Anterior cingulate cortex (tissue), 58 donors: ENCODE measurements around the gene PRUNE1.

ENCODE experiments used
- DNase-seq, 58 donors: peaks; one replicate each; lab custom pipeline; 2025; lab: John Stamatoyannopoulos, UW

PRUNE1 gene

DNA sequence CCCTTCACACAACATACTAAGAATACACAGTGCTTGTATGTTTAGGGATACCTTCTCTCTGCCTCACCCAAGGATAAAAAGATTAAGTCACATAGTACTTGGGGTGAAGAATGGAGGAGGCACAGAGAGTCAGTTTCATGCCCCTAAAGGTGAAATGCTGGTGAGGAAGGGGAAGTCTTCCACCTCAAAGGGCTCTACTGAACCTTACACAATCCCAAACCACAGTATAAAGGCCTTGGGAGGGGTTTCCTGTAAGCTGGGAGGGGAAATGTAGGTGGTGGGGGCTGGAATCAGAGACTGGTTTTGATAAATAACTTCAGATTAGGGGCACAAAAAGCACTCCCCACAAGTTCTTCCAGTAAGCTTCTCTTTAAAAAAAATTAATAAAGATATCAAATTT lies 5.1 kb upstream of the PRUNE1 start:
- DNase-seq, result no peak

DNA sequence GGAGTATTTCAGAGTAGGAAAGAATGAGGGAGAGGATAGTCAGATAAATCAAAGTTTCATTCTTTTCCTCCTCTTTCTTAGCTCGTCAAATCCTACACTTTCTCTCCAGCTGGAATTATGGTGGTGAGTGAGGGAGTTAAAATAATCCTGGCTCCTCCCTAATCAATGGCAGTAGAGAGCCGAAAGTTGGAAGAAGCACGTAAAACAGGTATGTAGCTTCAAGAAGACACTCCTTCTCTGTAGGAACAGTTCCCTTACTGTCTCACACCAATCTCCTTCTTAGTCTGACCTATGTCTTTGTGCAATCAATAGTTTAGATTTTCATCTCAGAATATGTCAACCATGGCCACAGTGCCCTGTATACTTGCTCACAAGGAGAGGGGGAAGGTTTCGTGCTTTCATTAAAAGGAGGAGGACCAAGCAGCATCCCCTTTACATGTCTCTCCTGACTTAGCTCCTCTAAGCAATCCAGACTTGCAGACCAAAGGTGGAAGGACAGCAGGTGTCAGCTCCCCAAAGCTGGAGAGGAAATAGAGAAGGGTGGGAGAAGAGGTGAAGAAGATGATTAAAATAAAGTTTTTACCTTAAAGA lies 2.4 kb upstream of the PRUNE1 start:
- DNase-seq, result peak in 1 of 58 donors; percentile 35

DNA sequence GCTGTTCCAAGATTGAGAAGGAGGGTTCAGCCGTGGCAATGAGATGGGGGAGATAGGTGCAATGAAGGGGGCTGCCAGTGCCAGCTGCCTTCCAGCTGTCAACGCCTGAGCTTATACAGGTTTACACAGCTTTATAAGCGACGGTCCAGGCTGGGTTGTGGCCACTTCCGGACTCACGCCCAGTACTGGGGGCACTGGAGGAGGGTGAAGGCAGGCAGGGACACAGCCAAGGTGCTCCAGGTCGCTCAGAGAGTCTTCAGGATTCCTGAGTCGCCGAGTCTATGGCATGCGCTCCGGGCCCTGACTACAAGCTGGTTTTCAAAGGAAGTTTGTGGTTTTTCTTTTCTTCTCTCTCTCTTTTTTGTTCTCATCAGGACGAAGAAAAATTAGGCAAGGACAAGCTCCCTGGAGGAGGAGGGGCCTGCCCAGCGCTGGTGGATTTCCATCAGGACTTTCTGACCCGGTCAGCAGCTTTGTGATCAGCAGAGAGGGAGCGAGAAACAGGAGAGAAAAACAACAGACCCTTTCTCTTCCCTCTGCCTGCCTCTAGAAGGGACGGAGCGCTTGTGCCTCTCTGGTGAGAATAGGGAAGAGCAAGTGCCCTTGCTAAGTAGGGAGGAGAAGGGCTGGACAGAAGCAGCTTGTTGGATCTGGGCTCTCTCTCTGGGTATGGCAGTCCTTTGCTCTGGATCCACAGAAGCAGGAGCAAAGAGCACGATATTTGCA lies 1.8 kb upstream of the PRUNE1 start, which contains the start of gene MINDY1:
Gene MINDY1 (minus strand): TSS at position 576 of the 726 bp plus-strand sequence. CDS start 4,285 bp downstream, outside the sequence.
- peak in 53 of 58 donors; percentile 19 to 91 (median 71) for DNase-seq

DNA sequence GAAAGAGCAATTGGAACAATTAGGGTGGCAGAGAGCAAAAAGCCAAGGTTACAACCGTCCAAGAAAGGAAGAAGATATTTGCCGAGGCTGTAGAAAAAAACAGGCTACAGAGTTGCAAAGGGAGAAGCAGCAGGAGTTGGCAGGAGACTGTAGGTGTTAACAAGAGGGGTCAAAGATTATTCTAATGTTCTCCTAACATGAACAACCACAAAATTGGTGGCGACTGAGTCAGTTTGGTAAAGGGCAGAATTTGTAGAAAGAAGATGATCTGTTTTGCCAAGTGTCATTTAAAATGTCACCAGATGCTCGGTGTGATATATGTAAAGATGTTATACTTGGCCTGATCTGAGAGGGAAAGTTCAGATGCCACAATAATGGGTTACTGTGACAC lies 401 bp upstream of the PRUNE1 start:
- no peak for DNase-seq

DNA sequence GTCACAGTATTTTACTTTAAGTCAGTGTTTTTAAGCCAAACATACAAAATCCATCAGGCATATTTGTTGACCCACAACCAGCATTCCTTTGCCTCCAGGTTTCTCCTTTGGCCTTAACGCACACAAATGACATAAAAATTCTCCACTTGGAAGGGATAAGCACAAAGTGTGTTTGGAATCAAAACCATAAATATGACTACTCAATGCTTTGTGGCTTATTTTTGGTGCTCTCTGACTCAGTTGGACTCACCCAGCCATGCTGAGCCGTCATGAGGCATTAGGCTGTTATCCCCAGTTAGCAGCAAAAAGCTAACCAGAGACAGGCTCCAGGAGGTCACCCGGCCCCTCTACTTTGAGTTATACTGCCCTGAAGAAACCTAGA lies 948 bp downstream of the PRUNE1 start:
- DNase-seq, result no peak

DNA sequence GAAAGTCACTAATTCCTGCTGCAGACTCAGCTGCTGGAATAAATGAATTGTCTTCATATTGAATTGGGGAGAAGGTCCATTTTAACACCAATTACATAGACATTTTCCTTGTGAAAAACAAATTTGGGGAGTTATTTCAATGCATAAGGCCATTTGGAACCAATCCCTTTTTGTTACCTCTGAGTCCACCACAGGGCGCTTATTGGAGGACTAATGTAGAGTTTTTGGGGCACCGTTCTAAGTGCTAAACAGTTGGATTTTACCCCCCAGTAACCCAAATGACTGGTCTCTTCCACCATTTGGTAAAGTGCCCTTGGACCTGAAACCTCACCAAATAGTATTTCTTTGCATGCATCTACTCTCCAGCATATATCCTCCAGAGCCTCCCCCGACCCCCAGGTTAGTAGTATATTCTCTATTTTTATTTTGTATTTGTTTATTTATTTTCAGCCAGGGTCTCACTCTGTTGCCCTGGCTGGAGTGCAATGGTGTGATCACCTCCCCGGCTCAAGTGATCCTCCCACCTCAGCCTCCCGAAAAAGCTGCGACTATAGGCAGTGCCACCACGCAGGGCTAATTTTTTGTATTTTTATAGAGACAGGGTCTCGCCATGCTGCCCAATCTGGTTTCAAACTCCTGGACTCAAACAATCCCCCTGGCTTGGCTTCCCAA lies 1.6 kb downstream of the PRUNE1 start:
- no peak for DNase-seq

DNA sequence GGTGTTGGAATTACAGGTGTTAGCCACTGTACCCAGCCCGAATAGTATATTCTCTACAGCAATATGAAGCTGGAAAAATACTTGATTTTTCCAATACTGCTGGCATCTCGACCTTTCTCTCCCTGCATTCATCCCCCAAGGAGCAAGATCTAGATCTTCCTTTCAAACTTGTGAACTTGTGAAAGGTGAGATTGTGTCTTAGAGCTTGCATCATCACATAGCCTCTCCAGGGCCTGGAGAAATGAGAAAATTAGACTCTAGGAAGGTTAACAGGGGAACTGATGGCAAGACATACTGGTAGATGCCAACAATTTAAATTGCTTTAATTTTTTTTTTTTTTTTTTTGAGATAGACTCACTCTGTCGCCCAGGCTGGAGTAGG lies 2.1 kb downstream of the PRUNE1 start:
- DNase-seq, result no peak

DNA sequence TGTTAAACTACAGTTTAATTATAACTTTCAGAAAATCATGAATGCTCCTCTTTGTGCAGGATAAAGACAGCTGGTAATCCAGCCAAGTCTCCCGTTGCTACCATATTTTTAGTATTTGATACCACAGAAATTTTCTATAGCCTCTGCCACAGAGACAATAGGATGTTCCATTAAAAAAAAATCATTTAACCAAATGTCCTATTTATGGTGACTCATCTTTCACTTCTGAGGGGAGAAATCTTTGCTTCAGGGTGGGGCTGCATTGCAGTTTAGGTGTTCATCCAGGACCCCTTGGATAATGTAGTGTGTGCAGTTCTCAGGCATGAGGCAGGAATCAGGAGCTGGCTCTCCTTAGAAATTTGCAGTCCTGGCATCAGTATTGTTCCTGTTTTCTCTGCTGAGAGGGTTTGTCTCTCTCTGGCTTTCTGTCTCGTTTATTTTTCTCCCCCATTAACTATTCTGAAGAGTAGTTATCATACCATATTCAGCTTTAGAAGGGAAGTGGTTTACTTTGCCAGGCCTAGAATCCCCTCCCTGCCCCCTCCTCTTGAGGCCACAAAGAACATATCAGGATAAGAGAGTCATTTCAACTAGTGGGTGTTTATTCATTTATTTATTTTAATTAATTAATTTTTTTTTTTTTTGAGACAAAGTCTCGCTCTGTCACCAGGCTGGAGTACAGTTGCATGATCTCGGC lies 3.1 kb downstream of the PRUNE1 start:
- no peak for DNase-seq

DNA sequence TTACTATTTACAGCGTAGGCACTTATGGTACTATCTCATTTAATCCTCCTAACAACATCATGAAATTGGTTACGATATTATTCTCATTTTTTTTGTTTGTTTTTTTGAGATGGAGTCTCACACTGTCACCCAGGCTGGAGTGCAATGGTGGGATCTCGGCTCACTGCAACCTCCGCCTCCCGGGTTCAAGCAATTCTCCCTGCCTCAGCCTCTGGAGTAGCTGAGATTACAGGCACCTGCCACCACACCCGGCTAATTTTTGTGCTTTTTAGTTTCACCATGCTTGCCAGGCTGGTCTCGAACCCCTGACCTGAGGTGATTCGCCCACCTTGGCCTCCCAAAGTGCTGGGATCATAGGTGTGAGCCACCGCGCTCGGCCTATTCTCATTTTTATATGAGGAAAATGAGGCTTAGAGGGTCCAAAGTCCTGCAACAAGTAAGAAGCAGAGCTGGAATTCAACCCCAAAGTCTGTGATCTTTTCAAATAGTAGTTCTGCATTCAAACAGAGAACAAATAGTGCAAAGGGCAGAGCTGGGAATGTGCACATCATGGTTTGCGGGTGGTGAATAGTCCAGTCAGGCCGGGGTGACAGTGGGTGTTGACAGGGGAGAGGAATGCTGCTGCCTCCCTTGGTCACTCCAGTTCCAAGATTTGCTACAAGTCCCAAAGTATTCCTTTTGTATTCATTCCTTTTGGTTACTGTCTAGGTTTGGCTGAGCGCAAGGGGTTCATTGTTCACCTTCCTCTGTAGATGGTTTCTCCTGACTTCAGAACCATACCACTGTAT lies 4.6 kb downstream of the PRUNE1 start:
- DNase-seq, result no peak

DNA sequence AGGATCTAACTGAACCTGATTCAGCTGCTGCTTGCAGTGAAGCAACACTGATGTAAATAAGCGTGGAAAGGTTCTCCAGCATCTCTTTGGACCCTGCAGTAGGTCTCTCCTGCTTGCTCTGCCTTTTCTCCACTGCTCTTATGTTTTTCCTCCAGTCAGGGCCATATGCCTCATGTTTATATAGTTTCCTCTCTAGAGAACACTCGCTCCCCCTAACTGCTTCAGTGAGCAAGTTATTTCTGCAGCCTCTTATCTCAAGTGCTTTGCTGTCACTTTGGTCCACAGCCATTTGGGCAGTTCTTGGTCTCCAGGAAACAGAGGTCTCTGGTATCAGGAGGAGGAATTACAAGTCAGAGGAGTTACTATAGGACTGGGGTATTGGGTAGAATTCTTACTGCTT lies 5.3 kb downstream of the PRUNE1 start:
- no peak for DNase-seq

DNA sequence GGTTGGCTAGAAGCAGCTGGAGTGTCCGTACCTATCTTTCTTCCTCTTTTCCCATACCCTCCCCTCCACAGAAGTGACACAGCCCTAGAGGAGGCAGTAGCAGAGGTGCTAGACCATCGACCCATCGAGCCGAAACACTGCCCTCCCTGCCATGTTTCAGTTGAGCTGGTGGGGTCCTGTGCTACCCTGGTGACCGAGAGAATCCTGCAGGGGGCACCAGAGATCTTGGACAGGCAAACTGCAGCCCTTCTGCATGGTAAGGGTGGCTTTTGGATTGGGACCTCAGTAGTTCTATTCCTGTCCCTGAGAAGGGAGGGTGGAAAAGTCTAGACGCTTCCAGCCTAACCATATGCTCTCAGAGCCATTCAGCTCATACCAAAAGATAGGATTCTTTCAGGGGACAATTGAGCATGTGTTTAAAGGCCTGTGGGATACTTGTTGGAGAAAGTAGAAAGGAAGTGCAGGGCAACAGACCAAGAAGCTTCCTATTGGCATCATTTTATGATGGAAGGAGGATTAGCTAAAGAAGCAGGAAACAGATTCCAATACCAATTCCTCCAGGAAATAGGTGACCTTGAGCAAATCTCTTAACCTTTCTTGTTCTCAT lies 16.4 kb downstream of the PRUNE1 start:
- peak in 55 of 58 donors; percentile 6 to 83 (median 56) for DNase-seq

DNA sequence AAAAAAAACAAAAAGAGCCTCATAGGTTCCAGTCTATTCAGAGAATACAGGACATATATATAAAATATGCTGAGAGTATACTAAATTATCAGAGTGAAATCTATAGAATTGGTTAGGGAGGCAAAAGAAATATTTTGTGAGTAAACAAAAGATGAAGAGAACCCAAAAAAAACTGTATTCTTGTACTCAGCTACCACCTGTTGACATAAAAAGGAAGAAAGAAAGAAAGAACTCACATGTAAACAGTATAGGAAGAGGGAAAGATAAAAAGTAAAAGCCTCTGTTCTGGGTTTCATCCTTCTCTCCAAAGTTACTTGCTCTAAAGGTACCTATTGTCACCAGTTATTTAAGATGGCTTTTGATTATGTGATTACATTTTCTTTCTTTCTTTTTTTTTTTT lies 18.2 kb downstream of the PRUNE1 start:
- no peak for DNase-seq

DNA sequence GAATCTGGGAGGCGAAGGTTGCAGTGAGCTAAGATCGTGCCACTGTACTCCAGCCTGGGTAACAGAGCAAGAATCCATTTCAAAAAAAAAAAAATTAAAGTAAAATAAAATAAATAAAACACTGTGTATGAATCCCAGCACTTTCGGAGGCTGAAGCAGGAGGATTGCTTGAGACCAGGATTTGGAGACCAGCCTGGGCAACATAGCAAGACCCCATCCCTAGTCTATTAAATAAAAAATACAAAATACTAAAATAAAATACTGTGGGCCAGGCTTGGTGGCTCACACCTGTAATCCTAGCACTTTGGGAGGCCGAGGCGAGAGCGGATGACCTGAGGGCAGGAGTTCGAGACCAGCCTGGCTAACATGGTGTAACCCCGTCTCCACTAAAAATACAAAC lies 23.9 kb downstream of the PRUNE1 start:
- no peak for DNase-seq

DNA sequence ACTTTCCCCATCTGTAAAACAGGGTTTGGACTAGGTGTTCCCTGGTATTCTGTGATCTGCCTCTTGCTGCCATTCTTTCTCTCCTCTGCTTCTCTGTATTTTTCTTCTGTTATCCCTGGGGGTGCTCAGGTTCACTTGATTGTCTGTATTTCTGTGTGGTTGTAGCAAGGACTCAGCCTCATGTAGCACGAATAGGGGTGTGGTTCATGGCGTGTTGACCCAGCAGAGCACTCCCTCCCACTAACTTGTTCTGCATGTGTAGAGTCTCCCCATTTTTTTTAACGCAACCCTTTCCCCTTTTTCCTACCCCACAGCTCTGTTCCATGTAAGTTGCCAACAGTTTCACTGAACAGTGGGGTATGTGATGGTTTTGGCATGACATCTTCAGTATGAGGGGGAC lies 26.9 kb downstream of the PRUNE1 start:
- no peak for DNase-seq

DNA sequence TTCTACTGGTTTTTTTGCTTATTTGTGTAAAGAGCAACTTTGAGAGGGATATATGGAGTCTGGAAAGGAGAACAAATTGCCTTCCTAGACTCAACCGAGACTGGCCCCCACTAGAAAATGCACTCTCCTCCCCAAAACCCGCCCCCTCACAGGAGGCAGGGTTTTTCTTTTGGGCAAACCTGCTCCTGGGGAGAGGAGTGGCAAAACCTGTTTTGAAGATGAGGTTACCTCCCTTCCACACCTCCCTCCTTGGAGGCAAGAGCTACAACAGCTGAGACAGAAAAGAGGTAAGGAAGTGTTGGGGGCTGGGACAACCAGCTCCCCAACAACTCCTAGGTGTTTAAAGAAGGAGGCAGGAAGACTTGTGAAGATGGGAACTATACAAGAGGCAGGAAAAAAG lies 28.1 kb downstream of the PRUNE1 start, which contains the start of gene BNIPL:
Gene BNIPL (plus strand): TSS at position 231 of the 400 bp plus-strand sequence. CDS start 140 bp downstream, at position 371.
- no peak for DNase-seq

DNA sequence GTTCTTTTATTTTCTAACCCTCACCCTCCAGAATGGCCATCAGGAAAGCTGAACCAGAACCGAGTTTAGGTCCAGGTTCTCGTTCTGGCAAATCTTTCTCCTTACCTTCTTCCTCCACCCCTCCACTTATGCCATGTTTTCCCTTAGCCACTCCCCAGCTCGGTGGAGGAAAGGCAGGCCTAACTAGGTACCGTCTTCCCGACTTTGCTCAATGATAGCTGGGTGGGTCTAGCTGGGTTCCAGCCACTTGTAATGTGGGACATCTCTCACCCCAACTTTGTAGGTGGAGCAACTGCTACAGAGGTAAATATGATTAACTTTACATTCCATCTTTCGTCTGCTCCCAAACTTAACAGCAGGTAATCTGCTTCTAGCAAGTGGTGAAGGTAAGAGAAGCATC lies 28.8 kb downstream of the PRUNE1 start:
- no peak for DNase-seq

DNA sequence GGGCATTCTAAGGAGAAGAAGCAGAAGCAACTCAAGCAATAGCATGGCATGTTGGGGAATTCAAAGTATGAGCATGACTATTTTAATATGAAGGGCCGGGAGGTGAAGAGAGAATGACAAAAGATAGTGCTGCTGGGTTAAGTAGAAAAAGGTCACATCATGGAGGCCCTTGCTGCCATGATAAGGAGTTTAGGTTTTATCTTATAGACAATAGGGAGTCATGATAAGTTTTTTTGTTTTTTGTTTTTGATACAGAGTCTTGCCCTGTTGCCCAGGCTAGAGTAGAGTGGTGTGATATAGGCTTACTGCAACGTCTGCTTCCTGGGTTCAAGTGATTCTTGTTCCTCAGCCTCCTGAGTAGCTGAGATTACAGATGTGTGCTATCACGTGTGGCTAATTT lies 31.3 kb downstream of the PRUNE1 start:
- no peak for DNase-seq

DNA sequence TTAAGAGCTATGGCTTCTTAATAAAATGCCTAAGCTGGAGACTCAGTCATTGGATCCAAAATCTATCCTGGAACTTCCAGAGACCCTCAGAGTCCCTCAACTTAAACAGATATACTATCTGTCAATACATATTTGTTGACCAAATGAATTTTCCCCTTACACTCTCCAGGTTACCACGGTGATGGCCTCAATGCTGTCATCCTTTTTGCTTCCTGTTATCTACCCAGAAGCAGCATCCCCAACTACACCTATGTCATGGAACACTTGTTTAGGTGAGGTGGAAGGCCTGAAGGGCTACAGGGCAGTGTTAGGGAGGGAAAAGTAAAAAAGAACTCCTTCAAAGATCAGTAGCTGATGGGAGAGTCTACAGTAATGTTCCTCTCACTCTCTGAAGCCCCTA lies 34.9 kb downstream of the PRUNE1 start:
- no peak for DNase-seq

DNA sequence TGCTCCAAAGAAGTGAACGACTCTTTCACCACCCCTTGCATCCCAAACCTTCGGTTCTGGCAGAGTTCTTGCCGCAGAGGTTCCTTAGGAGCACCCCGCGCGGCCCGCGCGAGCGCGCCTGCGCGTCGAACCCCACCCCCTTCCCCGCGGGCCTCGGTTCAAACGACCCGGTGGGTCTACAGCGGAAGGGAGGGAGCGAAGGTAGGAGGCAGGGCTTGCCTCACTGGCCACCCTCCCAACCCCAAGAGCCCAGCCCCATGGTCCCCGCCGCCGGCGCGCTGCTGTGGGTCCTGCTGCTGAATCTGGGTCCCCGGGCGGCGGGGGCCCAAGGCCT lies 39.3 kb downstream of the PRUNE1 start, which contains the start of gene C1orf56:
Gene C1orf56 (plus strand): TSS at position 161 of the 334 bp plus-strand sequence. CDS start 97 bp downstream, at position 258.
- peak in 57 of 58 donors; percentile 16 to 80 (median 65) for DNase-seq
